Epithelial cell of alveolus of lung (primary cell): ENCODE data around the gene HIRIP3. TPM values are rescaled to one million over a fixed set of nuclear protein-coding genes. Genes with fewer than 3 reads are reported as not detected.

Experiments used
- total RNA-seq: library from RNA; depleted of rRNA; stranded (reverse); fragments of >200 nt; gene quantifications from 2 replicates; pipeline ENCODE4 v1.2.1, GENCODE V29; 2015

The HIRIP3 gene, protein sequence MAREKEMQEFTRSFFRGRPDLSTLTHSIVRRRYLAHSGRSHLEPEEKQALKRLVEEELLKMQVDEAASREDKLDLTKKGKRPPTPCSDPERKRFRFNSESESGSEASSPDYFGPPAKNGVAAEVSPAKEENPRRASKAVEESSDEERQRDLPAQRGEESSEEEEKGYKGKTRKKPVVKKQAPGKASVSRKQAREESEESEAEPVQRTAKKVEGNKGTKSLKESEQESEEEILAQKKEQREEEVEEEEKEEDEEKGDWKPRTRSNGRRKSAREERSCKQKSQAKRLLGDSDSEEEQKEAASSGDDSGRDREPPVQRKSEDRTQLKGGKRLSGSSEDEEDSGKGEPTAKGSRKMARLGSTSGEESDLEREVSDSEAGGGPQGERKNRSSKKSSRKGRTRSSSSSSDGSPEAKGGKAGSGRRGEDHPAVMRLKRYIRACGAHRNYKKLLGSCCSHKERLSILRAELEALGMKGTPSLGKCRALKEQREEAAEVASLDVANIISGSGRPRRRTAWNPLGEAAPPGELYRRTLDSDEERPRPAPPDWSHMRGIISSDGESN
- 14.2 and 24.0 TPM in 2 replicates for total RNA-seq

GRCh38 chr16:29995324-29995910 is at the start of gene HIRIP3:
Gene HIRIP3 (minus strand): TSS chr16:29995617. CDS start chr16:29995605, 12 bp downstream.

DNA sequence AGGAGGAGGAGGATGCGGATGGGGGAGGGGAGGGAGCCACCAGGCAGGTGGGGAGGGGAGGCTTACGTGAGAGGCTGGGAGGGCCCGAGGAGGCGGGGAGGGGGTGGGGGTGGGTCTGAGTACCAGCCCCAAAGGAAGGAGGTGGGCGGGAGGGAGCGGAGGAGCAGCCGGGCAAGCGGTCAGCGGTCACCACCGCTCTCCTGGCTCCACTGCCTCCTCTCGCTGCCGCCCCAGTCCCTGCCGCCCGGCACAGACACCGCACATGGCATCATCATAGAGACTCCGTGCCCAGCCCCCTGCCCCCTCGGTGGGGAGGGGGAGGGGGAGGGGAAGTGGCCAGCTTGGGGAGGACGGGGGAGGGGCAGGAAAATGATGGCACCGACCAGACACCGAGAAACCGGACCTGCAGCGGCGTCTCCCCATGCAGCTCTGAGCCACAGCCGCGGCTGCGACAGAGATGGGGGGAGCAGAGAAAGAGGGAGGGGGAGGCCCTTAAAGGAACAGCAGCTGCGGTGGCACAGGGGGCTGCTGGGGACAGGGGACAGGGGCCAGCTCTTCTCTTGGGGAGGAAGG is 35.5 kb upstream of the HIRIP3 start, which contains the start of gene TLCD3B:
Gene TLCD3B, minus strand, starts transcription at position 431 of the 573 bp plus-strand sequence. CDS start 744 bp downstream, outside the sequence.

GRCh38 chr16:30022887-30023286 is 27.5 kb upstream of the HIRIP3 start, which contains the start of gene C16orf92:
Gene C16orf92 (plus strand): TSS chr16:30023198. CDS start chr16:30023341, 143 bp downstream.

DNA sequence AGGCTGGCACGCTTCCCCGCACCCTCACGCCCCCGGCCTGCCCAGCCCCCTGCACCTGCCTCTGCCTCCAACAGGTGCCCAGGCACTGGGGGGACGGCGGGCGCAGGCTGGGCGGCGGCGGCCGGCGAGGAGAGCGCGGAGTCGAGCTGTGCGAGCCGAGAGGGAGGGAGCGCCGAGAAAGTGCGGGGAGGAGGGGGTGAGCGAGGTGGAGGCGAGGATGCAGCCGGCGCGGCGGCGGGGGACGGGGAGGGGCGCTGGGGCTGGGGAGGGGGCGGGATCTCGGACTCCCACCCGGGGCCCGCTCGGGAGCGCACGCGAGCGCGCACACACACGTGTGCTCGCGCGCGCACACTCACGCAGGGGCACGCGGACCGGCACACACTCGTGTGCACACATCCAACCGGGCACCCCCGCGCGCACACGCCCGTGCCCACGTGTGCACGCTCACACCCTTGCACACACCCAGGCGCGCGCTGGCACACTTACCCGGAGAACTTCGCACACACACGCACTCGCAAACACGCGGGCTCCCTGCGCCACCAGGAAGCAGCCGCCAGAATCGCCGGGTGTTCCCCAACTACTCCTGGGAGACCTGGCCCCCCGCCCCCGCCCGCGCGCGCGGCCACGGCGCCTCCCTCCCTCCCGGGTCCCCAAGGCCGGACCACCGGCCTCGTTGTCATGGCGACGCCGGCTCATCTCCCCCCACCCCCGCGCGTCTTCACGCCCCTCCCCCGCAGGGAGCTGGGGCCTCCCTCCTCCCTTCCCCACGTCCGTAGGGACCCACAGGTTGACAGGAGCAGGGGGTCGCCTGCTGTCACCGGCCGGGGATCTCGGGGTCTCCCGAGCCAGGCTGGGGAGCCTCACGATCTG is 15.7 kb upstream of the HIRIP3 start, which contains the start of gene DOC2A:
Gene DOC2A, minus strand, starts transcription at position 184 of the 870 bp plus-strand sequence. CDS start 805 bp downstream, outside the sequence.

GRCh38 chr16:29995911-29996765 is 721 bp upstream of the HIRIP3 start, which contains the start of gene INO80E:
Gene INO80E (plus strand): TSS chr16:29996241. CDS start chr16:29996311, 70 bp downstream.

GRCh38 chr16:29973384-29974246 is 21.8 kb downstream of the HIRIP3 start, which contains the start of gene TAOK2:
Gene TAOK2 (plus strand): TSS chr16:29973868. CDS start chr16:29977773, 3,905 bp downstream.

DNA sequence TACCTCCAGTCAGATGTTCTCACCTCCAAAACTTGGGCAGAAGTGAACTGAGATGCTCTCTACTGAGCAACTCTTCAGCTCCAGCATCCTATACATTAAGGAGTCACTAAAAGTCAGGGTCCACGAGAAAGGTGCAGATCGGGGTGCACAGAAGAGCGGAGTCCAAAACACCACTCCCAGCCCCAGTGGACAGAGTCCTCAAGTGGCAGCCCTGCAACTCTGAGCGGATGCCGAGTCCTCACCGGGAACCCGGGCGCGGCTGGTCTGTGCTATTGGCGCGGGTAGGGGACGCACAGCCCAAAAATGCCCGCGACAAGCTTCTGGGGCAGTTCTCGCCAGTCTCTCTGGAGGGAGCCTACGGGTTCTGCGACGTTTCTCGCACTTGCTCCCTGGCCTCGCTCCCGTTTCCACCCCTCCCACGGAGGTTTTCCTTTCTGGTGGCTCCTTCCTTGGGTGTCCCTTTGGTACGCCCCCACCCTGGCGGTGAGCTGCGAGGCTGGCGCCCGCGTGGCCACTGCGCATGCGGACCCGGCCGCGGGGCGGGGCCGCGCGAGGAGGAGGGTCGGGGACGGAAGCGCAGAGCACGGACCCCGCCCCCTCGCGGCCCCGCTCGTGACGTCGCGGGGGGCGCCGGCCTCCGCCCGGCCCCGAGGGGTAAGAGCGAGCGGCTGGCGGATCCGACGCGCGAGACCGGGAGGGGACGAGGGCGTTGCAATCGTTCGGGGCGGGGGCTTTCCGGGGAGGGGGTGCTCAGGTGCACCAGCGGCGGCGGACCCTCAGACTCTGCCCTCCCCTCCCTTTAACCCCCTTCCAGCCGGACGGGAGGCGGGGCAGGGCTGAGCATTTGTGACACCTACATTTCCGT is 33.7 kb downstream of the HIRIP3 start, which contains the start of gene TMEM219:
Gene TMEM219, plus strand, starts transcription at position 601 of the 865 bp plus-strand sequence. CDS start 1,065 bp downstream, outside the sequence.

Other genes with a start within 250 kb of the HIRIP3 start
- not detected in 2 replicates for gene C16orf54, start 249.6 kb downstream of the HIRIP3 start, total RNA-seq
- not detected in 2 replicates for gene ZG16, start 217.4 kb downstream of the HIRIP3 start, total RNA-seq
- 36.6 and 60.4 TPM in 2 replicates for gene KIF22, start 204.9 kb downstream of the HIRIP3 start, total RNA-seq
- gene MAZ, start 189.1 kb downstream of the HIRIP3 start, total RNA-seq, result 144 and 189 TPM in 2 replicates
- 2.5 and 26.6 TPM in 2 replicates for gene PRRT2, start 183.4 kb downstream of the HIRIP3 start, total RNA-seq
- 38.3 and 49.5 TPM in 2 replicates for gene PAGR1, start 179.5 kb downstream of the HIRIP3 start, total RNA-seq
- 290 and 371 TPM in 2 replicates for gene MVP, start 175.2 kb downstream of the HIRIP3 start, total RNA-seq
- 89.0 and 173 TPM in 2 replicates for gene CDIPT, start 132.4 kb downstream of the HIRIP3 start, total RNA-seq
- gene SEZ6L2, start 96.1 kb downstream of the HIRIP3 start, total RNA-seq, result 18.2 and 39.8 TPM in 2 replicates
- 6.5 and 9.8 TPM in 2 replicates for gene ASPHD1, start 95.1 kb downstream of the HIRIP3 start, total RNA-seq
- 8.3 and 16.5 TPM in 2 replicates for gene KCTD13, start 69.4 kb downstream of the HIRIP3 start, total RNA-seq
- gene TMEM219, start 33.5 kb downstream of the HIRIP3 start, total RNA-seq, result 169 and 182 TPM in 2 replicates
- 29.0 and 56.0 TPM in 2 replicates for gene TAOK2, start 21.7 kb downstream of the HIRIP3 start, total RNA-seq
- 52.6 and 194 TPM in 2 replicates for gene INO80E, start 624 bp upstream of the HIRIP3 start, total RNA-seq
- gene DOC2A, start 15.4 kb upstream of the HIRIP3 start, total RNA-seq, result 0.52 and 2.7 TPM in 2 replicates
- gene C16orf92, start 27.6 kb upstream of the HIRIP3 start, total RNA-seq, result not detected in 2 replicates
- 0.16 TPM in 1 of 2 replicates, not detected in the other for gene TLCD3B, start 35.7 kb upstream of the HIRIP3 start, total RNA-seq
- 2,073 and 2,863 TPM in 2 replicates for gene ALDOA, start 70.1 kb upstream of the HIRIP3 start, total RNA-seq
- gene PPP4C, start 80.4 kb upstream of the HIRIP3 start, total RNA-seq, result 151 and 157 TPM in 2 replicates
- gene TBX6, start 96.3 kb upstream of the HIRIP3 start, total RNA-seq, result 0.13 and 2.6 TPM in 2 replicates
- 15.8 and 91.5 TPM in 2 replicates for gene YPEL3, start 100.6 kb upstream of the HIRIP3 start, total RNA-seq
- gene GDPD3, start 117.9 kb upstream of the HIRIP3 start, total RNA-seq, result 0.13 and 4.2 TPM in 2 replicates
- 75.4 and 127 TPM in 2 replicates for gene MAPK3, start 127.6 kb upstream of the HIRIP3 start, total RNA-seq
- 9.1 and 13.5 TPM in 2 replicates for gene CORO1A, start 188.0 kb upstream of the HIRIP3 start, total RNA-seq
- 220 and 267 TPM in 2 replicates for gene BOLA2B, start 198.0 kb upstream of the HIRIP3 start, total RNA-seq
- gene SLX1A, start 198.3 kb upstream of the HIRIP3 start, total RNA-seq, result 64.3 and 179 TPM in 2 replicates
- 7.4 and 18.7 TPM in 2 replicates for gene SULT1A3, start 203.6 kb upstream of the HIRIP3 start, total RNA-seq